ENCODE results near the gene TAF1C. TPM values are rescaled to one million over a fixed set of nuclear protein-coding genes. Genes with fewer than 3 reads are reported as not detected.

Gene TAF1C
- total and polyA plus RNA-seq, 2 of the 4 experiments (the other 2 are of a cell fraction), result 7.3 to 35.5 TPM

GRCh38 chr16:84191466-84191865, 4.6 kb upstream of the TAF1C start:
- Histone ChIP-seq H4K91ac (ENCODE audit: insufficient read depth, low read depth, low read length) (no peak overlapping the region), H3K27me3 (ENCODE audit: control insufficient read depth, insufficient read depth, low read length) (peaks cover 19% of the 10 kb centered on the region), H3K4me2 (ENCODE audit: low read depth, low read length) (no peak overlapping the region), H3K27ac (ENCODE audit: insufficient read depth, low read length) (no peak overlapping the region), H3K9me3 (ENCODE audit: control insufficient read depth, insufficient read depth, low read length) (no peaks in the 10 kb centered on the region), H3K56ac (ENCODE audit: extremely low read depth, insufficient read depth, low read length) (no peak overlapping the region), H3K9ac (ENCODE audit: low read depth, low read length) (no peak overlapping the region), H2AFZ (replicated peaks; ENCODE audit: low read length, poor library complexity) (no peak overlapping the region), H2BK15ac (ENCODE audit: low read depth, low read length) (no peak overlapping the region), H2BK20ac (ENCODE audit: low read depth, low read length) (no peak overlapping the region), H3K4ac (ENCODE audit: low read depth, low read length) (no peak overlapping the region), H3K79me1 (ENCODE audit: low read depth in 1 of 2, low read length in 2 of 2) (peaks cover 3 to 4% of the 10 kb centered on the region in 2 experiments; a peak in 3 of 4 replicates), H3K14ac (replicated peaks; ENCODE audit: low read depth, low read length) (no peak overlapping the region), H2AK9ac (replicated peaks; ENCODE audit: low read depth, low read length, poor library complexity) (no peak overlapping the region), H3K4me3 (ENCODE audit: insufficient read depth, low read depth, low read length) (no peak overlapping the region), H3K18ac (ENCODE audit: low read depth, low read length) (no peak overlapping the region), H4K20me1 (ENCODE audit: insufficient read depth, low read length) (no peaks in the 10 kb centered on the region), H4K8ac (ENCODE audit: low read depth in 2 of 2, low read length in 2 of 2) (no peak overlapping the region), H2BK5ac (ENCODE audit: low read depth, low read length, poor library complexity, severe bottlenecking) (no peak overlapping the region), H2BK120ac (ENCODE audit: low read depth, low read length) (no peak overlapping the region), H2AK5ac (ENCODE audit: low read depth, low read length) (no peak overlapping the region), H3K9me1 (ENCODE audit: insufficient read depth, low read length) (0 out of 2 replicates have a peak, but pooled peaks cover 3% of the 10 kb centered on the region), H3K4me1 (ENCODE audit: control insufficient read depth, insufficient read depth, low read length) (no peaks in the 10 kb centered on the region), H3K23ac (ENCODE audit: low read depth, low read length) (no peak overlapping the region), H3K36me3 (ENCODE audit: control insufficient read depth, insufficient read depth, low read length) (no peaks in the 10 kb centered on the region), H4K5ac (ENCODE audit: low read depth, low read length) (no peak overlapping the region)
- BruUV-seq (replicated peaks), result no TSS peak
- 75% methylated on average over 8 of the region's 16 CpGs; no CpG with 5 or more reads in 1 of the 2 experiments for WGBS, 2 experiments (ENCODE audit: extremely low coverage in 2 of 2, insufficient read length in 1 of 2)
- dilution Hi-C loops (cut with HindIII; ENCODE audit: low sequenced_read_pairs, unreplicated experiment) (no loop called here), in situ Hi-C loops (cut with MboI; ENCODE audit: low sequenced_read_pairs) (no loop called here), intact Hi-C loops (cut with micrococcal nuclease) (no loop called here)
- DNase-seq (no peak), ATAC-seq (ENCODE audit: low read depth) (no peak)
- ChIA-PET POLR2A (ENCODE audit: unreplicated experiment) (no interaction called here), CTCF (no interaction called here)
- TF ChIP-seq ELK1 (IDR thresholded peaks at IDR 0.05; ENCODE audit: borderline replicate concordance, low read depth, low read length) (no peak), CHD1 (IDR thresholded peaks at IDR 0.05; ENCODE audit: low read depth, low read length) (no peak), RFX5 (IDR thresholded peaks at IDR 0.05; ENCODE audit: low read depth, low read length) (no peak), CEBPB (IDR thresholded peaks at IDR 0.05; ENCODE audit: low read depth, low read length) (no peak), MAFK (IDR thresholded peaks at IDR 0.05; ENCODE audit: low read depth, low read length) (no peak), RCOR1 (IDR thresholded peaks at IDR 0.05; ENCODE audit: insufficient replicate concordance, low read length) (no peak), CTCF (conservative IDR thresholded peaks at IDR 0.05; ENCODE audit: low read depth, low read length) (no peak), FOS (IDR thresholded peaks at IDR 0.05; ENCODE audit: low read depth, low read length) (no peak), MAZ (IDR thresholded peaks at IDR 0.05; ENCODE audit: borderline replicate concordance, low read depth, low read length) (no peak), SMC3 (IDR thresholded peaks at IDR 0.05; ENCODE audit: low read depth, low read length) (no peak), USF2 (IDR thresholded peaks at IDR 0.05; ENCODE audit: low read depth, low read length) (no peak), NFE2L2 (IDR thresholded peaks at IDR 0.05; ENCODE audit: low read depth, low read length) (no peak)
